Endodermal cell (in vitro differentiated cells): ENCODE data around the gene RORB. TPM values are rescaled to one million over a fixed set of nuclear protein-coding genes. Genes with fewer than 3 reads are reported as not detected.

ENCODE experiments used
- DNase-seq: peaks from one replicate; pipeline ENCODE4 v3.0.0-alpha.2; 2017
- H3K27ac ChIP-seq: 2 replicates; pipeline ENCODE4 v1.5.1; 2013; ENCODE audit warnings: mild to moderate bottlenecking, low read depth, low read length, moderate library complexity
- H3K27me3 ChIP-seq: 2 replicates; pipeline ENCODE4 v1.6.1; 2013; ENCODE audit warnings: mild to moderate bottlenecking, low read length, moderate library complexity; ENCODE audit not compliant: insufficient read depth, control insufficient read depth, poor library complexity, severe bottlenecking
- H3K36me3 ChIP-seq: 2 replicates; pipeline ENCODE4 v1.7.0; 2013; ENCODE audit warnings: mild to moderate bottlenecking, low read length, moderate library complexity; ENCODE audit not compliant: control insufficient read depth, insufficient read depth
- H3K4me1 ChIP-seq: one replicate; pipeline ENCODE4 v1.7.0; 2013; ENCODE audit warnings: low read length; ENCODE audit not compliant: control insufficient read depth, insufficient read depth
- H3K4me3 ChIP-seq: 2 replicates; pipeline ENCODE4 v1.5.1; 2013; ENCODE audit warnings: mild to moderate bottlenecking, low read length, moderate library complexity
- H3K9ac ChIP-seq: 2 replicates; pipeline ENCODE4 v1.6.1; 2013; ENCODE audit warnings: mild to moderate bottlenecking, low read length, moderate library complexity; ENCODE audit not compliant: poor library complexity, severe bottlenecking; ENCODE audit errors: extremely low read depth
- H3K9me3 ChIP-seq: 2 replicates; pipeline ENCODE4 v1.6.1; 2013; ENCODE audit warnings: mild to moderate bottlenecking, low read length, moderate library complexity; ENCODE audit not compliant: control insufficient read depth
- H3K27ac Mint-ChIP-seq: 2 replicates; pipeline ENCODE4 v1.8.0; 2020; ENCODE audit warnings: mixed read lengths
- H3K27me3 Mint-ChIP-seq: 2 replicates; pipeline ENCODE4 v1.8.0; 2021; ENCODE audit warnings: mild to moderate bottlenecking, mixed read lengths; ENCODE audit not compliant: insufficient read depth
- H3K36me3 Mint-ChIP-seq: 2 replicates; pipeline ENCODE4 v1.8.0; 2020; ENCODE audit warnings: low read depth, mixed read lengths
- H3K4me1 Mint-ChIP-seq: 2 replicates; pipeline ENCODE4 v1.8.0; 2020; ENCODE audit warnings: mixed read lengths
- H3K4me3 Mint-ChIP-seq: 2 replicates; pipeline ENCODE4 v1.8.0; 2020; ENCODE audit warnings: mild to moderate bottlenecking, moderate library complexity, mixed read lengths
- H3K9me3 Mint-ChIP-seq: 2 replicates; pipeline ENCODE4 v1.8.0; 2020; ENCODE audit warnings: mild to moderate bottlenecking, mixed read lengths
- CTCF ChIP-seq: fragments of 200-600 bp; sonication (generic); conservative IDR thresholded peaks from 2 replicates; pipeline ENCODE4 v1.5.0; 2021; ENCODE audit warnings: antibody characterized with exemption, mild to moderate bottlenecking
- WGBS, 2 experiments: methylation state at CpG; one replicate each; pipeline versions ENCODE4 v1.1.5 to v1.1.7; 2013; ENCODE audit warnings: missing lambda C conversion rate in 2 of 2, mixed read lengths in 1 of 2; ENCODE audit not compliant: insufficient coverage in 1 of 2, insufficient read length in 1 of 2; 5-methylcytosine and 5-hydroxymethylcytosine counted together
- total RNA-seq, 2 donors: library from RNA; stranded (reverse); fragmentation: NEBNext Ultra II Directional in 1 of 2; extraction: Animal tissue kit (Norgen Biotek cat#: 25700) in 1 of 2; gene quantifications; 2 replicates in 1 of 2; 3 replicates in 1 of 2; pipeline ENCODE4 v1.2.1, GENCODE V29; 2021

Gene RORB
- total RNA-seq, 2 donors from 2014 or later, result 0.18 to 0.88 TPM

GRCh38 chr9:74598874-74599273 is 101.7 kb downstream of the RORB start:
- Histone ChIP-seq H3K36me3 (no peaks in the 10 kb centered on the region), H3K27me3 (no peaks in the 10 kb centered on the region), H3K4me1 (no peaks in the 10 kb centered on the region), H3K9me3 (no peaks in the 10 kb centered on the region), H3K9ac (no peak overlapping the region), H3K4me3 (no peak overlapping the region), H3K27ac (no peak overlapping the region)
- DNase-seq, result no peak
- Mint-ChIP-seq H3K4me3 (no peak overlapping the region), H3K27me3 (no peaks in the 10 kb centered on the region), H3K9me3 (no peaks in the 10 kb centered on the region), H3K36me3 (no peaks in the 10 kb centered on the region), H3K27ac (no peak overlapping the region), H3K4me1 (no peaks in the 10 kb centered on the region)
- no peak for TF ChIP-seq CTCF
- 67 to 90% methylated on average over 1 to 3 of the region's 3 CpGs for WGBS, 2 experiments

GRCh38 chr9:74609671-74610405 is 112.7 kb downstream of the RORB start:
- Mint-ChIP-seq H3K4me3 (no peak overlapping the region), H3K27me3 (no peaks in the 10 kb centered on the region), H3K4me1 (no peaks in the 10 kb centered on the region), H3K27ac (no peak overlapping the region), H3K9me3 (no peaks in the 10 kb centered on the region), H3K36me3 (no peaks in the 10 kb centered on the region)
- H3K9me3 ChIP-seq, result no peaks in the 10 kb centered on the region
- no peak overlapping the region for H3K9ac ChIP-seq
- DNase-seq, result no peak
- no peaks in the 10 kb centered on the region for H3K4me1 ChIP-seq
- H3K27me3 ChIP-seq, result no peaks in the 10 kb centered on the region
- no peak overlapping the region for H3K27ac ChIP-seq
- TF ChIP-seq CTCF, result peak; percentile 36
- H3K36me3 ChIP-seq, result no peaks in the 10 kb centered on the region
- H3K4me3 ChIP-seq, result no peak overlapping the region
- 76 to 93% methylated on average over 2 to 3 of the region's 3 CpGs for WGBS, 2 experiments

GRCh38 chr9:74610523-74611061 is 113.5 kb downstream of the RORB start:
- Histone ChIP-seq H3K27me3 (no peaks in the 10 kb centered on the region), H3K4me1 (no peaks in the 10 kb centered on the region), H3K36me3 (no peaks in the 10 kb centered on the region), H3K27ac (no peak overlapping the region), H3K9ac (no peak overlapping the region), H3K9me3 (no peaks in the 10 kb centered on the region), H3K4me3 (no peak overlapping the region)
- no peaks in the 10 kb centered on the region for H3K36me3 Mint-ChIP-seq
- no peak overlapping the region for H3K27ac Mint-ChIP-seq
- no peak for DNase-seq
- 92% methylated on average over 2 of the region's 2 CpGs; no CpG with 5 or more reads in 1 of the 2 experiments for WGBS, 2 experiments
- H3K27me3 Mint-ChIP-seq, result no peaks in the 10 kb centered on the region
- no peaks in the 10 kb centered on the region for H3K4me1 Mint-ChIP-seq
- H3K4me3 Mint-ChIP-seq, result no peak overlapping the region
- no peak for TF ChIP-seq CTCF
- H3K9me3 Mint-ChIP-seq, result no peaks in the 10 kb centered on the region
